ENCODE results near the gene NAA16.

DNA sequence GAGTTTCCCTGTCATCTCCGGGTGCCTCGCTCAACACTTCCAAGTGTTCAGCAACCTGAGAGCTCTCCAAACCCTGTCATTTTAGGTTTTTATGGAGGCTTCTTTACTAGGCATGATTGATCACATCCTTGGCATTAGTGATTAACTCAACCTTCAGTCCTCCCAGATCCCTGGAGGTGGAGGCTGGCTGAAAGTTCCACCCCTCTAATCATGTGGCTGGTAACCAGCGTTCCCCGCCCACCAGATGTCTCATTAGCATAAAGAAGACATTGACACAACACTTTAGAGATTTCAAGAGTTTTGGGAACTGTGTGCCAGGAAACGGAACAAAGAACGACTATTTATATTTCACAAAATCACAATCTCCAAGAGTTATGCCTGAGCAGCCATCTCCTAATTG, 75.1 kb downstream of the NAA16 start:
- TF ChIP-seq GLIS3 (CRISPR knock-in tag; IDR thresholded peaks at IDR 0.05) (no peak), PPARA (CRISPR knock-in tag; IDR thresholded peaks at IDR 0.05; ENCODE audit: borderline replicate concordance) (no peak), TOX (CRISPR knock-in tag; IDR thresholded peaks at IDR 0.05; ENCODE audit: borderline replicate concordance) (no peak), ISL1 (CRISPR knock-in tag; IDR thresholded peaks at IDR 0.05) (no peak), RARB (CRISPR knock-in tag; IDR thresholded peaks at IDR 0.05) (no peak), ZFP30 (CRISPR knock-in tag; IDR thresholded peaks at IDR 0.05) (no peak), ZNF565 (CRISPR knock-in tag; conservative IDR thresholded peaks at IDR 0.05; ENCODE audit: low read depth) (no peak)
- TF ChIP-seq, protein P1, sequence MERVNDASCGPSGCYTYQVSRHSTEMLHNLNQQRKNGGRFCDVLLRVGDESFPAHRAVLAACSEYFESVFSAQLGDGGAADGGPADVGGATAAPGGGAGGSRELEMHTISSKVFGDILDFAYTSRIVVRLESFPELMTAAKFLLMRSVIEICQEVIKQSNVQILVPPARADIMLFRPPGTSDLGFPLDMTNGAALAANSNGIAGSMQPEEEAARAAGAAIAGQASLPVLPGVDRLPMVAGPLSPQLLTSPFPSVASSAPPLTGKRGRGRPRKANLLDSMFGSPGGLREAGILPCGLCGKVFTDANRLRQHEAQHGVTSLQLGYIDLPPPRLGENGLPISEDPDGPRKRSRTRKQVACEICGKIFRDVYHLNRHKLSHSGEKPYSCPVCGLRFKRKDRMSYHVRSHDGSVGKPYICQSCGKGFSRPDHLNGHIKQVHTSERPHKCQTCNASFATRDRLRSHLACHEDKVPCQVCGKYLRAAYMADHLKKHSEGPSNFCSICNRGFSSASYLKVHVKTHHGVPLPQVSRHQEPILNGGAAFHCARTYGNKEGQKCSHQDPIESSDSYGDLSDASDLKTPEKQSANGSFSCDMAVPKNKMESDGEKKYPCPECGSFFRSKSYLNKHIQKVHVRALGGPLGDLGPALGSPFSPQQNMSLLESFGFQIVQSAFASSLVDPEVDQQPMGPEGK (CRISPR knock-in tag; IDR thresholded peaks at IDR 0.05; ENCODE audit: borderline replicate concordance), result no peak
- TF ChIP-seq, protein P2, sequence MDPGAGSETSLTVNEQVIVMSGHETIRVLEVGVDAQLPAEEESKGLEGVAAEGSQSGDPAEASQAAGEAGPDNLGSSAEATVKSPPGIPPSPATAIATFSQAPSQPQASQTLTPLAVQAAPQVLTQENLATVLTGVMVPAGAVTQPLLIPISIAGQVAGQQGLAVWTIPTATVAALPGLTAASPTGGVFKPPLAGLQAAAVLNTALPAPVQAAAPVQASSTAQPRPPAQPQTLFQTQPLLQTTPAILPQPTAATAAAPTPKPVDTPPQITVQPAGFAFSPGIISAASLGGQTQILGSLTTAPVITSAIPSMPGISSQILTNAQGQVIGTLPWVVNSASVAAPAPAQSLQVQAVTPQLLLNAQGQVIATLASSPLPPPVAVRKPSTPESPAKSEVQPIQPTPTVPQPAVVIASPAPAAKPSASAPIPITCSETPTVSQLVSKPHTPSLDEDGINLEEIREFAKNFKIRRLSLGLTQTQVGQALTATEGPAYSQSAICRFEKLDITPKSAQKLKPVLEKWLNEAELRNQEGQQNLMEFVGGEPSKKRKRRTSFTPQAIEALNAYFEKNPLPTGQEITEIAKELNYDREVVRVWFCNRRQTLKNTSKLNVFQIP (CRISPR knock-in tag; IDR thresholded peaks at IDR 0.05; ENCODE audit: borderline replicate concordance, low read depth), result no peak
- TF ChIP-seq, protein P3, sequence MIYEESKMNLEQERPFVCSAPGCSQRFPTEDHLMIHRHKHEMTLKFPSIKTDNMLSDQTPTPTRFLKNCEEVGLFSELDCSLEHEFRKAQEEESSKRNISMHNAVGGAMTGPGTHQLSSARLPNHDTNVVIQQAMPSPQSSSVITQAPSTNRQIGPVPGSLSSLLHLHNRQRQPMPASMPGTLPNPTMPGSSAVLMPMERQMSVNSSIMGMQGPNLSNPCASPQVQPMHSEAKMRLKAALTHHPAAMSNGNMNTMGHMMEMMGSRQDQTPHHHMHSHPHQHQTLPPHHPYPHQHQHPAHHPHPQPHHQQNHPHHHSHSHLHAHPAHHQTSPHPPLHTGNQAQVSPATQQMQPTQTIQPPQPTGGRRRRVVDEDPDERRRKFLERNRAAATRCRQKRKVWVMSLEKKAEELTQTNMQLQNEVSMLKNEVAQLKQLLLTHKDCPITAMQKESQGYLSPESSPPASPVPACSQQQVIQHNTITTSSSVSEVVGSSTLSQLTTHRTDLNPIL (CRISPR knock-in tag; IDR thresholded peaks at IDR 0.05; ENCODE audit: low read depth), result no peak
